ENCODE data around the gene MPDZ.
"Not testable (repeated sequence)": the region's sequence is repeated elsewhere in the genome, so short reads cannot be mapped to it uniquely, and the experiment has no call there.

Gene MPDZ

DNA sequence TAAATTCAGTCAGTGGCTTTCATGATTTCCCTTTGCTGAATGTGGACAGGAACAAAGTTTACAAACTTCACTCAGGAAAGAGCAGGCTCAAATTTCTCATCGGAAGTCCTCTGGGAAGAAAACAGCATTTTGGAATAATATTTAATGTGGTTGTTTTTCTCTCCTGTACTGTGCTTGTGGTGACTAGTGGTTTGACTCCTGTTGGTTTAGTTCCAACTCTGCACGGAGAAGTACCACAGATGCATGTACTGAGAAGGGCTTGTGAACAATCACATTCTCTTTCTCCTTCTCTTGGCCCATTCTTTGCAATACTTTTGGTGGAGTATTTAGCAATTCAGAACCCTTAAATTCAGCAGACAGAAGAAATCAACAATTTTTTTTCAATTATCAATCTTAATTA is 13.3 kb downstream of the MPDZ start:
- no peak for DNase-seq (ENCODE audit: low read depth in 1 of 2, low spot score in 1 of 2)

GRCh38 chr9:13264788-13265187 is 14.7 kb downstream of the MPDZ start:
- DNase-seq (ENCODE audit: low read depth in 1 of 2, low spot score in 1 of 2) = no peak

- no peak for DNase-seq (ENCODE audit: low read depth in 1 of 2, low spot score in 1 of 2)
Measured at GRCh38 chr9:13263511-13263910, 16.0 kb downstream of the MPDZ start.

- DNase-seq (ENCODE audit: low read depth in 1 of 2, low spot score in 1 of 2) = no peak
Measured at GRCh38 chr9:13252852-13253251, 26.6 kb downstream of the MPDZ start.

- no peak for DNase-seq (ENCODE audit: low read depth in 1 of 2, low spot score in 1 of 2)
Measured at GRCh38 chr9:13244181-13244580, 35.3 kb downstream of the MPDZ start.

DNA sequence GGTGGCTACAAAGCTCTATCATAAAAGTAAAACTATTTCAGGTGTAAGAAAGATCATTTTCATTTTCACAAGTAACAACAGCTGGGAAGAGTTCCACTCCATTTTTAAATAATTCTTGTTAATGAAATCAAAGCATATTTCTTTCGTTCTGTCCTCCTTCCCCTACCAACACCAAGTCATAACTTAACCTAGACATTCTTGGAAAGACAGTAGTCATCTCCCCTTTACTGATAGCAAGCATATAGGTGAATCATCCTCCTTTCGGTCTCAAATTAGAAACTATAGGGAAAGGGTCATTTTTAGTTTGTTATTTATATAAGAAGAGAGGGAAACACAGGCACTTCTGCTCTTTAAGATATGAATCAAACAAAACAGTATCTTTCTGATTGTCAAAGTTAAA is 38.2 kb downstream of the MPDZ start:
- no peak for DNase-seq (ENCODE audit: low read depth in 1 of 2, low spot score in 1 of 2)

DNA sequence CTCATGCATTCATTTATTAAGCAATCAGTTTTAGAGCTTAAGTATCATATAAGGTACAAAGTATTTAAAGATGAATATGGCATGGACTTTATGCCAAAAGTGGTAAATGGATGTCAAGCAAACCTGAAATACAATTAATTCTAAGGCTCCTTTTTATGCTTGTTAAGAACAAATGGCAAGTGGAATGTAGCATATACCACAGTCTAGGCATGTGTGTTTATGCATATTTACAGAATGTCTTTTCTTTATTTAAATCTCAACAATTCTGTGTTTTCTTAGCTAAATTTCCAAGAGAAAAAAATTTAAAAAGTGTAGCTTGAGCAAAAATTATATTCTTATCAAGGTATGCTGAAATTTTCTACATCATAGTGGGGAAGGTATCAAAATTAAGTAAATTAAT is 39.8 kb downstream of the MPDZ start:
- DNase-seq (ENCODE audit: low read depth in 1 of 2, low spot score in 1 of 2) = no peak

- DNase-seq (ENCODE audit: low read depth in 1 of 2, low spot score in 1 of 2) = no peak
Measured at GRCh38 chr9:13239208-13239607, 40.3 kb downstream of the MPDZ start.

- no peak for DNase-seq (ENCODE audit: low read depth in 1 of 2, low spot score in 1 of 2)
Measured at GRCh38 chr9:13234932-13235331, 44.6 kb downstream of the MPDZ start.

DNA sequence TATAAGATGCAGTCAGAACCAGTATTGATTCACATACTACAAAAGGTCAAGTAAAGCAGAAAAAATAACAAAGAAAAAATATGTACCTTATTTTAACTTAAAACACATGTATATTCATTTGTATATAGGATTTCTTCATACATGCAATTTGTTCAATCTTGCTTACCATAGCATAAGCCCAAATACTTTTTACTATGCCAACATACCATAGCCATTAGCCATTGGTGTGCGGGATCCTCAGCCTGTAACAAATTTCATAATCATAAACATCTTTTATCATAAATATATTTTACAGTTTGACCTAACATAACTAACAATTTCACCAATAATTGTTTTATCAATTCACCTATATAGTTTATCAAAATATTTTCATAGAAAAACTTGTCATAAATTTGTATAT is 51.1 kb downstream of the MPDZ start:
- DNase-seq (ENCODE audit: low read depth in 1 of 2, low spot score in 1 of 2) = no peak

DNA sequence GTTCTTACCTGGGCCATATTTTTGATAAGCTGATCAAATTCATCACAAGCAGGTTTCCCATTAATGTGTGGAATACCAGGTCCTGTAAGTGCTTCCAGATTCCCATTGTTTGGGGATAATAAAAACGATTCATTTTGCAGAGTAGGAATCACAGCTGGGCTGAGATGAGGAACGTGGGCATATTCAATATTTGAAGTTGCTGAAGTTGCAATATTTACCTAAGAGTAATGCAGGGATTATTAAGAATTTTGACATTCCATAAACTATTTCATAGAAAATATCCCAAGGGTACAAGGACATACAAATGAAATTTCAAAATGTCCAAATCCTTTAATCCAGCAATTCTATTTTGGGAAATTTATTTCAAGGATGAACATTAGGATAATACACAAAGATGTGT is 55.1 kb downstream of the MPDZ start:
- no peak for DNase-seq (ENCODE audit: low read depth in 1 of 2, low spot score in 1 of 2)

DNA sequence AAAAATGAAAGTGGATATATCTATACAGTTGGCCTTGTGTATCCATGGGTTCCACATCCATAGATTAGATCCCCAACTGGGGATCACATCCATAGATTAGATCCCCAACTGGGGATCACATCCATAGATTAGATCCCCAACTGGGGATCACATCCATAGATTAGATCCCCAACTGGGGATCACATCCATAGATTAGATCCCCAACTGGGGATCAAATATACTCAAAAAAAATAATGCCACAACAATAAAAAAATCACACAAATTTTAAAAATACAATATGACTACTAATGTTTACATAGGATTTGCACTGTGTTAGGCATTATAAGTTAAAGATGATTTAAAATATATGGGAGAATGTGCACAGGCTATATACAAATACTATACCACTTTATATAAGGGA is 56.8 kb downstream of the MPDZ start:
- DNase-seq (ENCODE audit: low read depth in 1 of 2, low spot score in 1 of 2) = not testable (repeated sequence)

- no peak for DNase-seq (ENCODE audit: low read depth in 1 of 2, low spot score in 1 of 2)
Measured at GRCh38 chr9:13221741-13222140, 57.8 kb downstream of the MPDZ start.

- no peak for DNase-seq (ENCODE audit: low read depth in 1 of 2, low spot score in 1 of 2)
Measured at GRCh38 chr9:13220837-13221236, 58.7 kb downstream of the MPDZ start.

DNA sequence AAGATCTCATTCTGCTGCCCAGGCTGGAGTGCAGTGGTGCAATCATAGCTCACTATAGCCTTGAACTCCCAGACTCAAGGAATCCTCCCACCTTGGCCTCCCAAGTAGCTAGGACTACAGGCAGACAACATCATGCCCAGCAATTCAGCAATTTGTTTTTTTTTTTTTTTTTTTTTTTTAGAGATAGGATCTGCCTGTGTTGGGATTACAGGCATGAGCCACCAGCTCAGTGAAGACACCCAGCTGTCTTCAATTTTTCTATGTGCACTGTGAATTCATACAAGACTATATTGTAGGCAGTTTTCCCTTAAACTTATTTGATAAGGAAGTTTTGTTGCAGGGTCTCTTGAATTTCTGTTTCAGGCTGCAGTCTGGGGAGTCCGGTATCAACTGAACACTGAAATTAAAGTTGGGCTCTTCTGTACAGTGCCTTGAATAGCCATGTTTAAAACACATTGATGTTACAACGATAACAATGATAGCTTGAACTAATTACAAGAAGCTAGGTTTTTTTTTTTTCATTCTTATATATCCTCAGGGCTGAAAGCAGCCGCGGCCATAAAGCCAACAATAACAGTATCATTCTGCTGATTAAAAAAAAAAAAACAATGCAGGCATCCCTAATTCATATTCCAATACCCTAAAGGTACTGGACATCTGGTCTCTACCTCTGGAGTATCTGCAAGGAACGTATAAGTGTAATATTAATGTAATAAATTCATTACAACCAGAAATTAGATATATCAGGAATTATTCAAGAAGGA is 63.5 kb downstream of the MPDZ start:
- no peak for DNase-seq (ENCODE audit: low read depth in 1 of 2, low spot score in 1 of 2)

- DNase-seq (ENCODE audit: low read depth in 1 of 2, low spot score in 1 of 2) = no peak
Measured at GRCh38 chr9:13213998-13214397, 65.5 kb downstream of the MPDZ start.

- no peak for DNase-seq (ENCODE audit: low read depth in 1 of 2, low spot score in 1 of 2)
Measured at GRCh38 chr9:13213337-13213736, 66.2 kb downstream of the MPDZ start.

- DNase-seq (ENCODE audit: low read depth in 1 of 2, low spot score in 1 of 2) = no peak
Measured at GRCh38 chr9:13210306-13210705, 69.2 kb downstream of the MPDZ start.

DNA sequence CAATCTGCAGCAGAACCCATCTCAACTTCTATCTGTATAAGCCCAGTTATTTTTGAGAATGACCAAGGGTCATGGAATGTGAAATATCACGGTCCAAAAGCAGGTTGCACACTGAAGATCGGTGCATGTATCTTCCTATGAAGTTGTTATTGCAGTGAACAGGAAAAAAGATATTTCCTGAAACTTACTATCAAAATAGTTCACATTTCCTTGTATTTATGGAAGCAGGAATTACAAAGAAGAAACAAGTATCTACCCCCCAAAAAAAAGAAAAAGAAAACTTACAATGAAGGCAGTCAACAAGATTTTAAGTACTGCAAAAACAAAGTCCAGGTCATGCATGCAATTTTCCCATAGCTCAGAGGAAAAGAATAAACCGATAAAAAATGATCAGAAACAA is 70.0 kb downstream of the MPDZ start:
- no peak for DNase-seq (ENCODE audit: low read depth in 1 of 2, low spot score in 1 of 2)

DNA sequence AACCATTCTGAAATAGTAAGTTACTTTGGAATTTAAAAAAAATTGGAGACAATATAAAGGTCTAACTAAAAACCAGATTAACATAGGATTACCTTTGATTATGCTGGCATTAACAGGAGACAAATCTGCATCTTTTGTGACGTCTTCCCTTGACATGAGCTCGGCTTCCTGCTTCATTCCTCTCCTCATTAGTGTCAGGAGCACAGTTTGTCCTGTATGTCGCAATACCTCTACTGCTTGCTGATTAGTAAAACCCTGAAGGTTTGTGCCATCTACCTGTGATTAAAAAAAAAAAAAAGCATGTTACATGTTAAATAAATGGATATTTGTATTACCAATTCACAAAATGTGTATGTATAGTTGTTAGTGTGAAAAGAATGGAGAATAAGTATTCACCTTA is 73.7 kb downstream of the MPDZ start:
- no peak for DNase-seq (ENCODE audit: low read depth in 1 of 2, low spot score in 1 of 2)

DNA sequence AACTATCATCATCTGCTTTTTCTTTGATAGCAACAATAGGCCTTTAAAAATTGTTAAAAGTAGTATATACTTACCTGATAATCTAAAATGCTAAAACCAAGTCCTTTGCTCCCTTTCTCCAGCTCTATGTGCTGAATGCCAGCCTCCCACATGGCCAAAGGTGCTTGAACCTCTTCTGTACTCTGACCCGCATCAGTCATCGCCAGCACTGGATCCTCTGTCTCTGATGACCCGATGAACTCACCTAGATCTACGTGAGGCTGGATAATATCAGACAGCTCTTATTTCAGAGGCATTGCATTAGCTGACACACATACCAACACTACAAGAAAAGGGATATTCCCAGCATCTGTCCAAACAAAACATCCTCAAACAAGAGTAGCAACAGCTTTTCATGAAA is 89.5 kb downstream of the MPDZ start:
- no peak for DNase-seq (ENCODE audit: low read depth in 1 of 2, low spot score in 1 of 2)

DNA sequence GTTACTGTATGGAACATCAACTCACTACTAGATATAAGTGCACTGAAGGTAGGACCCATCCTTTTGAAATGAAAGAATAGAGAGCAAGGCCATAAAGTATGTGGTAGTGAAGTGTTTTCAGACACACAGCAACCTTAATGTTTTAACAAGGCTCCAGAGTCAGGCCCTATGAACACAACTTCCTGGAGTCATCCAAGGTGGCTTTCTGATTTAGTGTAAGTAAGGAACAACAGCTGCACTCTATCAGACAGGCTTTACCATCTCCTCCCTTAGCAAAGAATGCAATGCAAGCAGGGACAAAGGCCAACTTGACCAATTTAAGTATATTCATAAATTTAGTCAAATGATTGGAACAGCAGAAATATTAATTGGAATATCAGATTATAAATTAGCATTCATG is 90.1 kb downstream of the MPDZ start:
- DNase-seq (ENCODE audit: low read depth in 1 of 2, low spot score in 1 of 2) = no peak

- DNase-seq (ENCODE audit: low read depth in 1 of 2, low spot score in 1 of 2) = no peak
Measured at GRCh38 chr9:13186774-13187173, 92.7 kb downstream of the MPDZ start.

DNA sequence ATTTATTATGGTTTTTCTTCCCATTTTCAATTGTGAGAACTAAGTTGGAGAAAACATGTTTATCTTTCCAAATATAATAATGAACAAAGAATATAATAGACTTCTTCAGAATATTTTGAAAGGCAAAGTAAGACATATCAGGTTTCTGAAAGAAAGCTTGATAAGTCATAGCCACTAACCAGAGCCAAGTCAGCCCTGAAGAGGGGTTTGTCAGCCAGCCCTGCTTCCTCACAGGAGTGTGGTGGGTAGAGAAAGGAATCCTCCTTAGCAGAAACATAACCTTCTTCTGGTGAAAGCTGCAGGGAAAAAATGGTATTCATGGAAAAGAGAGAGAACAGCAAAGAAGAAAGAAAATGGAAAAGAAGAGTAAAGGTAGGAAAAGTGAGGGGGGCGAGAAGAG is 93.4 kb downstream of the MPDZ start:
- DNase-seq (ENCODE audit: low read depth in 1 of 2, low spot score in 1 of 2) = no peak

Data from stimulated activated CD4-positive, alpha-beta T cell treated with anti-CD3 and anti-CD28 coated beads, Interleukin-15, amount 100 ng/mL, for 1 hour (primary cell).